A172 (cell line): ENCODE data around the gene B4GALNT3. TPM values are rescaled to one million over a fixed set of nuclear protein-coding genes. Genes with fewer than 3 reads are reported as not detected.
A peak's percentile ranks its signal among the peaks of the same experiment; 100 is the strongest.

ENCODE experiments used
- DNase-seq: peaks from one replicate; pipeline ENCODE4 v3.0.0-alpha.2; 2015; ENCODE audit warnings: low spot score
- total RNA-seq: library from RNA; depleted of rRNA; stranded (reverse); fragments of >200 nt; shearing (Covaris generic); gene quantifications from 2 replicates; pipeline ENCODE4 v1.2.3, GENCODE V29; 2014

Gene B4GALNT3
- total RNA-seq, 1 experiment from 2014 or later, result 1.9 TPM

- no peak for DNase-seq
Observed at GRCh38 chr12:467591-467990, 7.9 kb downstream of the B4GALNT3 start.

GRCh38 chr12:468671-469389, 9.1 kb downstream of the B4GALNT3 start:
- no peak for DNase-seq

GRCh38 chr12:470133-470532, 10.4 kb downstream of the B4GALNT3 start:
- DNase-seq, result no peak

- DNase-seq, result no peak
Observed at GRCh38 chr12:473198-473597, 13.5 kb downstream of the B4GALNT3 start.

- peak; percentile 26 for DNase-seq
Observed at GRCh38 chr12:473863-474577, 14.3 kb downstream of the B4GALNT3 start.

- no peak for DNase-seq
Observed at GRCh38 chr12:475286-475685, 15.5 kb downstream of the B4GALNT3 start.

GRCh38 chr12:479161-479560, 19.4 kb downstream of the B4GALNT3 start:
- no peak for DNase-seq

- DNase-seq, result peak; percentile 55
Observed at GRCh38 chr12:480831-481816, 21.4 kb downstream of the B4GALNT3 start.

- DNase-seq, result no peak
Observed at GRCh38 chr12:482061-482460, 22.3 kb downstream of the B4GALNT3 start.

GRCh38 chr12:484096-484495, 24.4 kb downstream of the B4GALNT3 start:
- DNase-seq, result no peak

GRCh38 chr12:490260-490659, 30.5 kb downstream of the B4GALNT3 start:
- no peak for DNase-seq

GRCh38 chr12:495466-495865, 35.7 kb downstream of the B4GALNT3 start:
- DNase-seq, result no peak

- DNase-seq, result no peak
Observed at GRCh38 chr12:496736-497135, 37.0 kb downstream of the B4GALNT3 start.

GRCh38 chr12:497501-498160, 37.9 kb downstream of the B4GALNT3 start:
- no peak for DNase-seq

- no peak for DNase-seq
Observed at GRCh38 chr12:499837-500458, 40.2 kb downstream of the B4GALNT3 start.

- DNase-seq, result no peak
Observed at GRCh38 chr12:501722-502447, 42.1 kb downstream of the B4GALNT3 start.

GRCh38 chr12:503111-503761, 43.5 kb downstream of the B4GALNT3 start:
- DNase-seq, result peak; percentile 23

GRCh38 chr12:505221-505620, 45.5 kb downstream of the B4GALNT3 start:
- no peak for DNase-seq

GRCh38 chr12:507391-507796, 47.7 kb downstream of the B4GALNT3 start:
- no peak for DNase-seq

- DNase-seq, result no peak
Observed at GRCh38 chr12:508145-508544, 48.4 kb downstream of the B4GALNT3 start.
